Breast epithelium (tissue), 4 donors: ENCODE results near the gene ASB2. TPM values are rescaled to one million over a fixed set of nuclear protein-coding genes. Genes with fewer than 3 reads are reported as not detected.

ENCODE experiments used
- DNase-seq, 2 donors: peaks; one replicate each; pipeline ENCODE4 v3.0.0-alpha.2; 2019; ENCODE audit warnings: low spot score in 2 of 2
- H3K27ac ChIP-seq, 2 donors: fragments of 200-600 bp; sonication (generic) in 1 of 2; one replicate each; pipeline ENCODE4 v1.5.1; 2016 to 2019; ENCODE audit warnings: mild to moderate bottlenecking in 1 of 2
- H3K27me3 ChIP-seq, 2 donors: fragments of 200-600 bp; sonication (generic) in 1 of 2; one replicate each; pipeline versions ENCODE4 v1.5.1 to v1.6.0; 2017 to 2019; ENCODE audit warnings: control low read depth in 1 of 2, mild to moderate bottlenecking in 1 of 2
- H3K36me3 ChIP-seq: fragments of 200-600 bp; one replicate; pipeline ENCODE4 v1.5.1; 2019
- H3K4me1 ChIP-seq, 2 donors: fragments of 200-600 bp; sonication (generic); one replicate each; pipeline ENCODE4 v1.5.1; 2016 to 2019; ENCODE audit warnings: control low read depth in 1 of 2
- H3K4me3 ChIP-seq, 3 donors: fragments of 200-600 bp; sonication (generic); 1 replicate in 2 of 3; 2 replicates in 1 of 3; pipeline ENCODE4 v1.5.1; 2016 to 2019; ENCODE audit warnings: mild to moderate bottlenecking in 3 of 3, moderate library complexity in 2 of 3
- H3K9me3 ChIP-seq, 2 donors: fragments of 200-600 bp; sonication (generic) in 1 of 2; one replicate each; pipeline ENCODE4 v1.5.1; 2016 to 2019; ENCODE audit warnings: control low read depth in 1 of 2
- CTCF ChIP-seq, 3 donors: fragments of 450-650 bp; IDR thresholded peaks; one replicate each; pipeline ENCODE4 v1.5.1; 2016 to 2017; ENCODE audit warnings: antibody characterized with exemption in 3 of 3, mild to moderate bottlenecking in 3 of 3, moderate library complexity in 3 of 3
- POLR2A ChIP-seq: fragments of 450-650 bp; IDR thresholded peaks from one replicate; pipeline ENCODE4 v1.6.1; 2016; ENCODE audit warnings: antibody characterized with exemption, mild to moderate bottlenecking, moderate library complexity
- POLR2AphosphoS5 ChIP-seq, 3 donors: sonication (generic); formaldehyde crosslinking; IDR thresholded peaks; one replicate each; pipeline ENCODE4 v1.6.1; 2017; ENCODE audit warnings: antibody characterized with exemption in 3 of 3
- intact Hi-C: fragments of 100-400 bp; cut with DNase I; formaldehyde crosslinking; loops from one replicate; pipeline ENCODE4 v1.15.1; 2023; ENCODE audit warnings: low total_unique reads
- total RNA-seq, 3 donors: library from RNA; depleted of rRNA; stranded (reverse); fragments of >200 nt; gene quantifications; one replicate each; pipeline ENCODE4 v1.1.0, GENCODE V29; 2016

Gene ASB2
- total RNA-seq, 3 donors from 2014 or later = 1.3 to 2.0 TPM; not detected in 1

GRCh38 chr14:93939304-93940229, 36.8 kb downstream of the ASB2 start:
- Histone ChIP-seq H3K9me3 (no peaks in the 10 kb centered on the region), H3K27me3 (peaks cover 0 to 9% of the 10 kb centered on the region in 2 donors), H3K27ac (no peak overlapping the region), H3K4me1 (no peaks in the 10 kb centered on the region), H3K36me3 (no peaks in the 10 kb centered on the region), H3K4me3 (peak overlapping the region in 2 of 3 donors; percentile 33 to 61)
- DNase-seq = peak; percentile 59 to 61
- TF ChIP-seq CTCF (IDR thresholded peaks at IDR 0.05) = peak; percentile 49 to 69 (median 62)
- no peak for TF ChIP-seq POLR2A
- no peak for TF ChIP-seq POLR2AphosphoS5 (IDR thresholded peaks at IDR 0.05)
- intact Hi-C loops = loop anchor here (10.0 kb wide), 1 partner anchor 745 kb away; no protein-coding TSS in a partner anchor

- Histone ChIP-seq H3K4me3 (peak overlapping the region in 2 of 3 donors; percentile 33 to 61), H3K36me3 (no peaks in the 10 kb centered on the region)
- intact Hi-C loops = no loop called here
Measured at GRCh38 chr14:93938751-93939303, 37.5 kb downstream of the ASB2 start.

GRCh38 chr14:93937519-93937918, 38.9 kb downstream of the ASB2 start:
- intact Hi-C loops = no loop called here
- DNase-seq = peak in 1 of 2 donors; percentile 88
- H3K4me3 ChIP-seq = no peak overlapping the region
- no peaks in the 10 kb centered on the region for H3K4me1 ChIP-seq
- no peaks in the 10 kb centered on the region for H3K9me3 ChIP-seq
- H3K36me3 ChIP-seq = no peaks in the 10 kb centered on the region
- TF ChIP-seq POLR2AphosphoS5 (IDR thresholded peaks at IDR 0.05) (no peak), POLR2A (no peak), CTCF (IDR thresholded peaks at IDR 0.05) (no peak)
- H3K27me3 ChIP-seq = peaks cover 0 to 9% of the 10 kb centered on the region in 2 donors
- H3K27ac ChIP-seq = peak overlapping the region in 1 of 2 donors; percentile 66

More at GRCh38 chr14:93938751-93939303, 37.5 kb downstream of the ASB2 start:
- TF ChIP-seq CTCF (IDR thresholded peaks at IDR 0.05) (no peak), POLR2A (no peak), POLR2AphosphoS5 (IDR thresholded peaks at IDR 0.05) (no peak)
- peaks cover 0 to 9% of the 10 kb centered on the region in 2 donors for H3K27me3 ChIP-seq
- no peaks in the 10 kb centered on the region for H3K4me1 ChIP-seq
- DNase-seq = no peak
- H3K27ac ChIP-seq = no peak overlapping the region
- no peaks in the 10 kb centered on the region for H3K9me3 ChIP-seq

GRCh38 chr14:93936926-93937325, 39.4 kb downstream of the ASB2 start:
- no peak for DNase-seq
- peak overlapping the region; percentile 52 to 66 for H3K27ac ChIP-seq
- intact Hi-C loops = no loop called here
- no peak overlapping the region for H3K4me3 ChIP-seq
- TF ChIP-seq POLR2A (no peak), CTCF (IDR thresholded peaks at IDR 0.05) (no peak), POLR2AphosphoS5 (IDR thresholded peaks at IDR 0.05) (no peak)
- peaks cover 0 to 9% of the 10 kb centered on the region in 2 donors for H3K27me3 ChIP-seq
- H3K9me3 ChIP-seq = no peaks in the 10 kb centered on the region
- H3K4me1 ChIP-seq = no peaks in the 10 kb centered on the region
- no peaks in the 10 kb centered on the region for H3K36me3 ChIP-seq

GRCh38 chr14:93936245-93936644, 40.1 kb downstream of the ASB2 start:
- H3K4me1 ChIP-seq = no peaks in the 10 kb centered on the region
- peak overlapping the region in 1 of 2 donors; percentile 66 for H3K27ac ChIP-seq
- intact Hi-C loops = no loop called here
- no peaks in the 10 kb centered on the region for H3K36me3 ChIP-seq
- TF ChIP-seq CTCF (IDR thresholded peaks at IDR 0.05) = peak in 1 of 3 donors; percentile 44
- no peak for TF ChIP-seq POLR2AphosphoS5 (IDR thresholded peaks at IDR 0.05)
- no peak for TF ChIP-seq POLR2A
- peaks cover 0 to 9% of the 10 kb centered on the region in 2 donors for H3K27me3 ChIP-seq
- H3K9me3 ChIP-seq = no peaks in the 10 kb centered on the region
- DNase-seq = no peak
- no peak overlapping the region for H3K4me3 ChIP-seq
